GM13976 (cell line): ENCODE results near the gene FNDC3B.

Experiments
- DNase-seq: peaks from one replicate; pipeline ENCODE4 v3.0.0; 2012; ENCODE audit warnings: low spot score
- CTCF ChIP-seq: IDR thresholded peaks from 2 replicates; pipeline ENCODE4 v1.5.1; 2012; ENCODE audit warnings: borderline replicate concordance, mild to moderate bottlenecking; ENCODE audit not compliant: insufficient read depth; ENCODE audit errors: extremely low read depth, missing control alignments, control extremely low read depth
- in situ Hi-C: fragments of 300-500 bp; cut with MboI; formaldehyde crosslinking; loops from one replicate; pipeline ENCODE4 v1.12.0; 2022; ENCODE audit warnings: low sequenced_read_pairs, mixed read lengths, inconsistent platforms; ENCODE audit not compliant: unreplicated experiment

FNDC3B gene

GRCh38 chr3:172356427-172356826 is 317.0 kb downstream of the FNDC3B start:
- no peak for DNase-seq
- in situ Hi-C loops = no loop called here
- no peak for TF ChIP-seq CTCF

- DNase-seq = no peak
- TF ChIP-seq CTCF = no peak
- in situ Hi-C loops = no loop called here
Observed at GRCh38 chr3:172357850-172358754, 318.7 kb downstream of the FNDC3B start.

GRCh38 chr3:172359231-172359630 is 319.9 kb downstream of the FNDC3B start:
- in situ Hi-C loops = no loop called here
- TF ChIP-seq CTCF = no peak
- DNase-seq = no peak

GRCh38 chr3:172359996-172360395 is 320.6 kb downstream of the FNDC3B start:
- in situ Hi-C loops = no loop called here
- no peak for TF ChIP-seq CTCF
- no peak for DNase-seq

- TF ChIP-seq CTCF = no peak
- in situ Hi-C loops = no loop called here
- no peak for DNase-seq
Observed at GRCh38 chr3:172362583-172362982, 323.2 kb downstream of the FNDC3B start.

GRCh38 chr3:172364374-172365027 is 325.1 kb downstream of the FNDC3B start:
- no peak for DNase-seq
- in situ Hi-C loops = no loop called here
- no peak for TF ChIP-seq CTCF
